Measurements from ENCODE around the gene KCNK16.
A peak's percentile ranks its signal among the peaks of the same experiment; 100 is the strongest.

KCNK16 gene

DNA sequence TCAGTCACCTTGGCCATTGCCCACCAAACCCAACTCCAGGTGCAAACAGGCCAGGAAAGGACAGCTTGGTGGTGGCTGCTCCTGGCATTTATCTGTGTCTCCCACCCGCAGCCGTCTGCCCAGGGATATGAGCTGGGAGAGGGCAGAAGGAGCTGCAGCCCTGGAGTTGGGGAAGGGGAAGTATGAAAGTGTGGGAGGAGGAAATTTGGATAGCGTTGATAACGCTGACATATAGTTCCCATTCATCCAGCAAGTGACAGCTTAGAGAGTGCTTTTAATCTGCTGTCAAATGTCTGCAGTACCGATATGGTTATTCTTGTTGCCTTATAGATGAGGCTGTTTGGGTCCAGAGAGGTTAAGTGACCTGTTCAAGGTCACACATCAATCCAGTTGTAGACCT, 741 bp downstream of the KCNK16 start:
- no CpG with 5 or more reads among the region's 5 CpGs for WGBS (ENCODE audit: insufficient coverage, insufficient read length)
- DNase-seq (ENCODE audit: low read depth, low spot score): no peak
- H3K36me3 ChIP-seq (ENCODE audit: control insufficient read depth, insufficient read depth, low read length): no peaks in the 10 kb centered on the region
- no peak overlapping the region for H3K27ac ChIP-seq (ENCODE audit: low read length)
- no peak overlapping the region for H3K4me3 ChIP-seq (ENCODE audit: low read length)
- H3K27me3 ChIP-seq (ENCODE audit: control insufficient read depth, insufficient read depth, low read length): no peaks in the 10 kb centered on the region
- H3K4me1 ChIP-seq (ENCODE audit: control insufficient read depth, insufficient read depth, low read length): no peaks in the 10 kb centered on the region
- H3K9me3 ChIP-seq (ENCODE audit: control insufficient read depth, insufficient read depth, low read length): no peaks in the 10 kb centered on the region

DNA sequence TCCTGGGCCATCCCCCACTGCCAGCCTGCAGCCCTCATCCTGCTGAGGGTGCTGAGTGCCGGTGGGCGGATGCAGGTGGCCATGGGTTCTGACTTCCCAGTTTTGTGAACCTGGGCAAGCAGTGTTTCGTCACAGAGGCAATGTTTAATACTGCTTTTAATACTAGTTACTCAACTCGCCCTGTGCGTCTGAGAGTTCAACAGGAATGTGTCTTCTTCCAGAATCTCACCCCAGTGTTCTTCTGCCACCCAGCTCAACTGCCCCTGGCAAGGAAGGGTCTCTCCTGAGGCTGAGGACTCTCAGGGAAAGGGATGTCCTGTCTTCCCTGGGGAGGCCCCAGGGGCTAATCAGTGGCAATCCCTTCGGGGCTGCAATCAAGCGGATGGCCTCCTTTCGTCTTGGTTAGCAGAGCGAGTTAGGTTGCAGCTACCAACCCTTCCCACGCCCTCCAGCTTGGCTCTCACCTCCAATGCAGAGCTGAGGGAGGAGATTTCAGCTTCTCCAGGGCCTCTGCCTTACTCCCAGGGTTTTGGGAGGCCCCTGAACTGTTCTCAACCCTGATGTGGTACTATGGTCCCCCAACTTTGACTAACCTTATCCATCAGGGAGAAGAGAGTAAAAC, 2.0 kb downstream of the KCNK16 start:
- Histone ChIP-seq H3K36me3 (ENCODE audit: control insufficient read depth, insufficient read depth, low read length) (no peaks in the 10 kb centered on the region), H3K9me3 (ENCODE audit: control insufficient read depth, insufficient read depth, low read length) (no peaks in the 10 kb centered on the region), H3K4me1 (ENCODE audit: control insufficient read depth, insufficient read depth, low read length) (no peaks in the 10 kb centered on the region), H3K27me3 (ENCODE audit: control insufficient read depth, insufficient read depth, low read length) (peaks cover 1% of the 10 kb centered on the region; the same call in 1 of the 2 replicates), H3K4me3 (ENCODE audit: low read length) (no peak overlapping the region), H3K27ac (ENCODE audit: low read length) (no peak overlapping the region)
- no peak for DNase-seq (ENCODE audit: low read depth, low spot score)
- WGBS (ENCODE audit: insufficient coverage, insufficient read length): no CpG with 5 or more reads among the region's 10 CpGs

DNA sequence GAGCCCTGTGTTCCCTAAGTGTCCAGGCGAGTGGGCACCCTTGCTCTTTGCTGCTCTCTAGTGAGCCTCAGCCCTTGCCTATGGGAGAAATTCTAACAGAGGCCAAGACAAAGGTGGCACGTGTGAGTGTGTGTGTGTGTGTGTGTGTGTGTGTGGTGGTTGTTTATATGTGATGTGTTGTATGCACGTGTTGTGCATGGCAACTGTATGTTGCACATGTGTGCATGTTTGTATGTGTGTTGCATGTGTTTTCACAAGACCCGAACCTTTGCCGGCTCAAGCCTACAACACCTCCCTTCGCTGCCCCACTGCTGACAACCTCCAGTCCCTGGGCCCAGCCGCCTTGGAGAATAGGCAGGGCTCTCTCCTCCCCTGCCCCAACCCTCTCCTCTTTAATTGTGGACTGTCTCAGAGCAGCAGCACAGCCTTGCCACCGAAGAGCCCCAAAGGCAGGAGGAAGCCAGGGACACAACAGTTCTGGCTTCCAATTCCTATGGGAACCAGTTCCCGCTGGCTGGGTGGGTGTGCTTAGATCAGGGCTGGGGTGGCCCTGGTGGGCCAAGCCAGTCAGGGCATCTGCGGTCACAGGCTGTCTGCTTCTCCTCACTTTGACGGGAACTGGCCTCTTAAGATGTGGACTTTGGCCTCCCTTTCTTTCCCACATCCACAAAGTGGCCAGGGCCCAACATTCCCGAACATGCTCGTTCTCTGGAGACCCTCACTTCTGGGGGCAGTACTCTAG, 2.7 kb downstream of the KCNK16 start:
- DNase-seq (ENCODE audit: low read depth, low spot score): no peak
- H3K36me3 ChIP-seq (ENCODE audit: control insufficient read depth, insufficient read depth, low read length): no peaks in the 10 kb centered on the region
- no peak overlapping the region for H3K27ac ChIP-seq (ENCODE audit: low read length)
- H3K9me3 ChIP-seq (ENCODE audit: control insufficient read depth, insufficient read depth, low read length): no peaks in the 10 kb centered on the region
- H3K4me1 ChIP-seq (ENCODE audit: control insufficient read depth, insufficient read depth, low read length): no peaks in the 10 kb centered on the region
- peaks cover 8% of the 10 kb centered on the region; the same call in 1 of the 2 replicates for H3K27me3 ChIP-seq (ENCODE audit: control insufficient read depth, insufficient read depth, low read length)
- H3K4me3 ChIP-seq (ENCODE audit: low read length): no peak overlapping the region
- no CpG with 5 or more reads among the region's 13 CpGs for whole genome bisulfite sequencing (ENCODE audit: insufficient coverage, insufficient read length)

DNA sequence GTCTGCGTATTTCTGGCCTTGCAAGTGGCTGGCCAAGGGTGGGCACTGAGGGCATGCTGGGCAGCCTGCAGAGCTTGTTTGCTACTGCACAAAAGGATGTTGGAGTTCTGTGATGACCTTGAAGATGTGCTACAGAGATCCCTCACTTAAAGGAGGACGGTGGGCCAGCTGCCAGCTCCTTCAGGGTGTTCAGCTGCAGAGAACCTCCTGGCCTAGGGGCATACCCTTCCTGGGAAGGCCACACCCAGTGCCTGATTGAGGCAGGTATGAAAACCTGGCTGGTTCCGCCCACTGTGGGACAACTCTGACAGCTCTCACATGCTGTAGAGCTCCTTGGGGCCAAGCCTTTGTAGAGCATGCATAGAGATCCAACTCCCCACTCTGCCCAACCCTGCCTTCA, 5.2 kb downstream of the KCNK16 start:
- WGBS (ENCODE audit: insufficient coverage, insufficient read length): no CpG with 5 or more reads among the region's 3 CpGs

DNA sequence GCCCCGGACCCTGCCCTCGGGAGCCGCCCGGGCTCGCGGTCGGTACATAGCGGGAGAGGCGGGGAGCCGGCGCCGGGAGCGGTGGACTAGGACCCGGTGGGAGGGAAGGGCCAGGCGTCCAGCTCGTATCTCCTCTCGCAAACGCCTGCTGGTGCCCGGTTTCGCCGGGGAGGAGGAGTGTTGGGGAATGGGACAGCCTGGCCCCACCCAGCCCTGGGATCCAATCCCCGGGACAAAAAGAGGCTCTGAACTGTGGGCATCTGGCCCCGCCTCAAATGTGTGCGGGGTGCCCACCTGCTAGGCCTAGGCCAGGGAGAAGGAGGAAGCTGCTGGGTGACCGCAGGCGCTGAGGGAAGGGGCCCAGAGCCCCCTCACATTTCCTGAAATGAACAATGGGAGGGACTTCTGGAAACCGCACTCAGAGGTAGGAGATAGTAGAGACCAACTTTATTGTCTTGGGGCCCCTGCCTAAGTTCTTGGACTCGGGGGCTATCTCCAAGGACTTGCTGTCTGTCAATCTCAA, 8.2 kb downstream of the KCNK16 start, which contains the start of gene KCNK17:
KCNK17 (minus strand) TSS at position 147 of the 523 bp plus-strand sequence; CDS start at position 48, 99 bp downstream.
- WGBS (ENCODE audit: insufficient coverage, insufficient read length): no CpG with 5 or more reads among the region's 28 CpGs
- 0 out of 2 replicates have a peak, but pooled peaks cover 2% of the 10 kb centered on the region for H3K4me1 ChIP-seq (ENCODE audit: control insufficient read depth, insufficient read depth, low read length)
- H3K4me3 ChIP-seq (ENCODE audit: low read length): peak within 1 kb of the TSS; percentile 41; the same call in 1 of the 2 replicates

More for the DNA sequence above, 5.2 kb downstream of the KCNK16 start:
- H3K4me3 ChIP-seq (ENCODE audit: low read length): no peak overlapping the region
- no peak overlapping the region for H3K27ac ChIP-seq (ENCODE audit: low read length)
- H3K36me3 ChIP-seq (ENCODE audit: control insufficient read depth, insufficient read depth, low read length): no peaks in the 10 kb centered on the region
- H3K4me1 ChIP-seq (ENCODE audit: control insufficient read depth, insufficient read depth, low read length): 0 out of 2 replicates have a peak, but pooled peaks cover 2% of the 10 kb centered on the region
- H3K9me3 ChIP-seq (ENCODE audit: control insufficient read depth, insufficient read depth, low read length): no peaks in the 10 kb centered on the region
- peaks cover 27% of the 10 kb centered on the region for H3K27me3 ChIP-seq (ENCODE audit: control insufficient read depth, insufficient read depth, low read length)
- DNase-seq (ENCODE audit: low read depth, low spot score): no peak

DNA sequence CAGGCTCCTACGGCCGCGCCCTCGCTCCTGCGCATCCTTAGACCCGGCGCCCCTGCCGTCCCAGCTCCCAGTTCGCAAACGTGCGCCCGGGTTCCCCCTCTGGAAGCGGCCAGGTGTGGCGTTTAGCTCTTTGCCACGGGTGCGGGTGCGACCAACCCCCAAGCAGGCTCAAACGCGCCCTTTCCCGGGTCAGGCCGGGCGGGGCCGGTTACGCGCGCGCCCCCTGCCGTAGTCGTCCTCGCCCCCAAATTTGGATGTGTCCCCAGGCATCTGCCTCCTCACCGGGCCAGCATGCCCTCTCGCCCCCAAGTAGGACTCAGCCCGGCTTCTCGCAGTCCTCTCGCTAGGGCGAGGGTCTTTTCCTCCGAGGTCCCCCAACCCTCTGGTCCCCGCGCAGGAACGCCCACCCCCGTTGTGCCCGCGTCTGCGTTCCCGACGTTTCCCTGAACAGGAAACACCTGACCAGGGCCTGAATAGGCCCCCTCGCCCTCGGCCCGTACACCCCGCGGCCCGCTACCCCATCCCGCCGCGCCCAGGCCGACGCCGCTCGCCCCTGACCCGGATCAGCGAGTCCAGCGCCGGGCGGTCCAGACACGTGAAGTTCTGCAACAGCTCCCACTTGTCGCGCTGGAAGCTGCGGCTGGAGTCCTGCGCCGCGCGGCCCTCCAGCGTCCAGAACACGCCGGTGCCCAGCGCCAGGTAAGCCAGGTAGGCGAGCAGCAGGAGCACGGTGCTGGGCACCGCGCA, 8.8 kb downstream of the KCNK16 start:
- Histone ChIP-seq H3K36me3 (ENCODE audit: control insufficient read depth, insufficient read depth, low read length) (no peaks in the 10 kb centered on the region), H3K9me3 (ENCODE audit: control insufficient read depth, insufficient read depth, low read length) (no peaks in the 10 kb centered on the region), H3K4me3 (ENCODE audit: low read length) (peak overlapping the region; percentile 41; the same call in 1 of the 2 replicates), H3K27ac (ENCODE audit: low read length) (no peak overlapping the region), H3K27me3 (ENCODE audit: control insufficient read depth, insufficient read depth, low read length) (peaks cover 36% of the 10 kb centered on the region), H3K4me1 (ENCODE audit: control insufficient read depth, insufficient read depth, low read length) (0 out of 2 replicates have a peak, but pooled peaks cover 2% of the 10 kb centered on the region)
- no peak for DNase-seq (ENCODE audit: low read depth, low spot score)
- WGBS (ENCODE audit: insufficient coverage, insufficient read length): no CpG with 5 or more reads among the region's 80 CpGs

More for the DNA sequence above, 8.2 kb downstream of the KCNK16 start, which contains the start of gene KCNK17:
- Histone ChIP-seq H3K27me3 (ENCODE audit: control insufficient read depth, insufficient read depth, low read length) (peaks cover 36% of the 10 kb centered on the region), H3K27ac (ENCODE audit: low read length) (no peak within 1 kb of the TSS), H3K36me3 (ENCODE audit: control insufficient read depth, insufficient read depth, low read length) (no peaks in the 10 kb centered on the region), H3K9me3 (ENCODE audit: control insufficient read depth, insufficient read depth, low read length) (no peaks in the 10 kb centered on the region)
- DNase-seq (ENCODE audit: low read depth, low spot score): no peak

DNA sequence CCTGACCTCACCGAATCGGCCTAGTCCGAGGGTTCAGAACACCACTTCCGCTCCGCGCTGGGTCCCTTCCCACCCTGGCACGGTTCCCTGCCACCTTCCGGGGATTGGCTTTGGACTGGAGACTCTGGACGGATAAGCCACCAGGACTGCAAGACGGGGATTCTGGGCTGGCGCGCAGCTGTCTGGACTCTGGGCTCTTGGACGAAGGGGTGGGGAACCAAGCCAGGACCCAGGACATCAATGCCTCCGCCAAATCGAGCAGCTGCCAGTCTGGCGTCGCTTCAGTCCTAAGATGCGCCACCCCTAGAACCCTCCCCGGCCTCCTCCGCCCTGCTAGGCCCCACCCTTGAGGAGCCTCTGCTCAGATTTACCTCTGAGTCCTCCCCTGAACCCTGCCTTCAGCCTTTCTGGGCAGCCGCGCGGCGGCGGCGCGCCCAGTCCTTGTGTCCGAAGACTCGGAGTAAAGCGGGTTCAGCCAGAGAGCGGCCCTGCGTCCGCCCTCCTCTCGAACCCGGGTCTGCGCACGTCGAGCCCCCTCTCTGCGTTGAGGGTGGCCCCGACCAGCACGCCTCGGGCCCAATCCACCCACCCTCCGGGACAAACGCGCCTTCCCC, 9.5 kb downstream of the KCNK16 start:
- DNase-seq (ENCODE audit: low read depth, low spot score): no peak
- Histone ChIP-seq H3K27me3 (ENCODE audit: control insufficient read depth, insufficient read depth, low read length) (peaks cover 36% of the 10 kb centered on the region), H3K4me1 (ENCODE audit: control insufficient read depth, insufficient read depth, low read length) (0 out of 2 replicates have a peak, but pooled peaks cover 2% of the 10 kb centered on the region), H3K36me3 (ENCODE audit: control insufficient read depth, insufficient read depth, low read length) (no peaks in the 10 kb centered on the region), H3K9me3 (ENCODE audit: control insufficient read depth, insufficient read depth, low read length) (no peaks in the 10 kb centered on the region), H3K27ac (ENCODE audit: low read length) (no peak overlapping the region), H3K4me3 (ENCODE audit: low read length) (peak overlapping the region; percentile 41; the same call in 1 of the 2 replicates)
- WGBS (ENCODE audit: insufficient coverage, insufficient read length): no CpG with 5 or more reads among the region's 45 CpGs

DNA sequence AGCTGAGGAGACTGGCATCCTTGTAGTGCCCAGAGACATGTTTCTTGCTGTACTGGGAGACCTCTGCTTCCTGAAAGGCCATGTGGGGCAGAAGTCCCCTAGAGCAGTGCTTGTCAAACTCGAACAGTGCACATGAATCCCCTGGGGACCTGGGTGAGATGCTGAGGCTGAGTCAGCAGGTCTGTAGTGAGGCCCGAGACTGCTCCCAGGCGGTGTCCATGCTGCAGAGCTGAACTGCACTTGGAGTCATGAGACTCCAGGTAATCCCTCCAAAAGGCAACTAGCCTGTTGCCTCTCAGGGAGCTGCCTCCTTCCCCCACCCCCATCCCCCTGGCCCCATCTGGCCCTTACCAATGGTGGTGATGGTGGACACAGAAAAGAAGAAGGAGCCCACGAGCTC, 12.0 kb downstream of the KCNK16 start:
- Histone ChIP-seq H3K27ac (ENCODE audit: low read length) (no peak overlapping the region), H3K27me3 (ENCODE audit: control insufficient read depth, insufficient read depth, low read length) (peaks cover 35% of the 10 kb centered on the region), H3K36me3 (ENCODE audit: control insufficient read depth, insufficient read depth, low read length) (no peaks in the 10 kb centered on the region), H3K4me1 (ENCODE audit: control insufficient read depth, insufficient read depth, low read length) (0 out of 2 replicates have a peak, but pooled peaks cover 2% of the 10 kb centered on the region), H3K9me3 (ENCODE audit: control insufficient read depth, insufficient read depth, low read length) (no peaks in the 10 kb centered on the region), H3K4me3 (ENCODE audit: low read length) (no peak overlapping the region; the same call in 1 of the 2 replicates)
- DNase-seq (ENCODE audit: low read depth, low spot score): no peak
- WGBS (ENCODE audit: insufficient coverage, insufficient read length): no CpG with 5 or more reads among the region's 4 CpGs

DNA sequence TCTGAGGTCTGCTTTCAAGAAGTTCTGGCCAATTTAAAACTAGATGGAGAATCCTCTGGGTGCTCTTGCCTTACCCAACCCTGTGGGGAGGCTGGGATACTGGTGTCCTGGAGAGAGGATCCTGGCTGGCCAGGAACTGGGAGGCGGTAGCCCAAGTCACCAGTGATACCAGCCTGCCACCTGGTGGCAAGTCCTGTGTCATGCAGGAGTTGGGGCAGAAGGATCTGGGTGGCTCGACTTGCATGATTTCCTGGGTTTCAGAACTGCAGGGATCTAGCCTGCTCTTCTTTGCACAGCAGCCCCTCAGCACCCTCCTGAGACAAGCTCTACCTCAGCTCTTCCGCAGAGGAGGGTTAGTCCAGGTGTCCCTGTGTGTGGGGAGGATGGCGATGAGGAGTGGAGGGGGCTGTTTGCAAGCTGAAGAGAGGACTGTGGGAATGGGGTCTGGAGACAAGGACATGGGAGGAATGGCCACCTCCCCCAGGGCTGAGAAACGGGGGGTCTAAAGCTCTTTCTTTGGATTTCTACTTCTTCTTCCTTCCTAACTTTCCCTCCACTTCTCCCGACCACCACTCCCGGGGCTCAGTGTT, 12.5 kb downstream of the KCNK16 start:
- whole genome bisulfite sequencing (ENCODE audit: insufficient coverage, insufficient read length): no CpG with 5 or more reads among the region's 7 CpGs
- Histone ChIP-seq H3K4me3 (ENCODE audit: low read length) (no peak overlapping the region), H3K27ac (ENCODE audit: low read length) (no peak overlapping the region), H3K36me3 (ENCODE audit: control insufficient read depth, insufficient read depth, low read length) (no peaks in the 10 kb centered on the region), H3K9me3 (ENCODE audit: control insufficient read depth, insufficient read depth, low read length) (no peaks in the 10 kb centered on the region), H3K4me1 (ENCODE audit: control insufficient read depth, insufficient read depth, low read length) (0 out of 2 replicates have a peak, but pooled peaks cover 2% of the 10 kb centered on the region), H3K27me3 (ENCODE audit: control insufficient read depth, insufficient read depth, low read length) (peaks cover 31% of the 10 kb centered on the region)
- peak; percentile 61 for DNase-seq (ENCODE audit: low read depth, low spot score)

Measured in iPS DF 6.9 (cell line).